Activated naive CD4-positive, alpha-beta T cell treated with Interleukin-2 at 50 U/mL for 16 hours (primary cell): Measurements from ENCODE around the gene LEFTY1.

Source experiments
- DNase-seq: peaks from one replicate; pipeline ENCODE4 v3.0.0-alpha.2; 2020

LEFTY1 gene

DNA sequence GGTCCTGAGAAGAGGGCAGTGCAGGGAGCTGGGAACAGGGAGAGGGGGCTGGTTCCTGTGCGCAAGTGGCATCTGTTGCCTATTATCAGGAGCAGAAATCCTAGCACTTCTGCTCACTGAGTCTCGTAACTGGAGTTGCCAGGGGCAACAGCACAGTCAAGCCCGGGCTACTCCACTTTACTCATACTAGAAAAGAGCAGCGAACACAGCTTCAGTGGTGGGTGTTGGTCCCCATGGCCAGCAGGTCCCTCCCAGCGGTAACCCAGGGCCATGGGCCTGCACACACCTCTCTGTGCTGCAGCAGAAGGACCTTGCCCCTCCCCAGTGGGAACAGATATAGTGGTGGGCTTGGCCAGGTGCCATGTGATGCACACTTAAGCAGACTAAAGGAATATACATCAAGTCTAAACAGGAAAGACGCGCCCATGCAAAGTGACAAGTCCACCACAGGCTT lies 26.6 kb upstream of the LEFTY1 start:
- no peak for DNase-seq

DNA sequence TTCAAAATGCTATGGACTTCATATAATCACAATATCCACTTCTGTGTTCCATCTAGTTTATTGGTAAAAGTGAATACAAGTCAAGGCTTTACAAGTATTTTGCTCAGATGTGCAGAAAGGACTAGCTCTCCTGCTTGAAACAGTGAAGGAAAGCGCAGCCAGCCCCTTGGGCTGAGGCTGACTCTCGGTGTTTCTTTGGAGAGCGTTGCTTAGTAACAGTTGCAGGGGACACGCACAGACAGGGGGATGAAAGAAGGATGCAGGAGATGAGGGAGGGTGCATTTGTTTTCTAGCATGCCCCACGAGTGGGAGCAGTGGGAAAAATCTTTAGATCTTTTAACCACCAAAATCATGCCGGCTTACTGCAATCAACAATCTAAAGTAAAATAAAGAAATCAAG lies 26.0 kb upstream of the LEFTY1 start:
- no peak for DNase-seq

DNA sequence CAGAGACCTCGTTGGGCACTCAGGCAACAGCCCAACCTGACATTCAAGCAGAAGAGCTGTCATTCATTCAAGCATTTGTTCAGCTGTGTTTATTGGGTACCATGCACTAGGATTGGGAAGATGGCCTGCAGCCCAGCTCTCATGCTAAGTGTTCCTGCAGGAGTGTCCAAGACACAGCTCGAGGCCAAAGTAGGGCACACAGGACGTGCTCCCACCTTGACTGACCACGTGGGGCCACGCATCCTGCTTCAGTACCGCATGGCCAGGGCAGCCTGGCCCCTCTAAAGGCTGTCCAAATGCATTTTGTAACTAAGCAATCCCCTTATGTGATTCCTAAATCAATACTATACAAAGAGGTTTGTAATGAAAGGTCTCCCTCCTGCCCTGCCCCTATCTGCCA lies 25.4 kb upstream of the LEFTY1 start:
- DNase-seq, result no peak

DNA sequence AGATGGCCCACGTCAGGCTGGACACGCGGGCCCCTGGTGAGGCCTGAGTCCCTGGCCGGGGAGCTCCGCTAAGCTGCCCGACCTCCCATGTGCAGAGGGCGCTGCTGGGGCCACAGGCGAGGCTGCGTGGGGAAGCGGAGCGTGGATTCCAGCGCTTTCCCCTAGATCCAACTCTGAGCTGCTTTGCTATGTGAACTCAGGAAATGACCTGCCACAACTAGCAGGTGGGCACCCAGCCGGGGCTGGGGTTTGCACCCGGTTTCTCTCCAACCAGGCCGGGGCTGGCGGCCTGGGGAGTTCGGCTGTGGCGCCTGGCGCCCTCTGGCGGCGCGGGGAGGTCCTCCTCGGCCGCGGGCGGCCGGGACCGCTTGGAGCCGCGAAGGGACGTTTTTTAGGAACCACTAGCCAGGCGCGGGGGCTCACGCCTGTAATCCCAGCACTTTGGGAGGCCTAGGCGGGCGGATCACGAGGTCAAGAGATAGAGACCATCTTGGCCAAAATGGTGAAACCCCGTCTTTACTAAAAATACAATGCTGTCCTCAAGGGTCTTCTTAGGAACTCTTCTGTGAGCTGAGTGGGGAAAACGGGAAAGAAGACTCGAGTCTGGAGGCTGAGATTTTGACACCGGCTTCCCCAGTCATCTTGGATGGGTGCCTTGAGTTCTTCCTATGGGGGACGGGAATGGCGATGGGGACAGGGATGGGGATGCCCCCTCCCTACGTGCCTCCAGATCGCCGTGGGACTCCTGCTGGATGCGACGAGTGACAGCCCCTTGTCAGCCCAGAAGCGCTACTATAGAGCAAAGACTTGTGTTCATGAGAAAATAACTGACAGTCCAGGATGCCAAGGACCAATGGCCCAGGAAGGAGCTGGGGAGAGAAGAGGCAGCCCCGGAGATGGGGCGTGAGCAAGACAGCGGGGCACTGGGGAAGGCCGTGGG lies 22.5 kb upstream of the LEFTY1 start:
- DNase-seq, result peak; percentile 75

DNA sequence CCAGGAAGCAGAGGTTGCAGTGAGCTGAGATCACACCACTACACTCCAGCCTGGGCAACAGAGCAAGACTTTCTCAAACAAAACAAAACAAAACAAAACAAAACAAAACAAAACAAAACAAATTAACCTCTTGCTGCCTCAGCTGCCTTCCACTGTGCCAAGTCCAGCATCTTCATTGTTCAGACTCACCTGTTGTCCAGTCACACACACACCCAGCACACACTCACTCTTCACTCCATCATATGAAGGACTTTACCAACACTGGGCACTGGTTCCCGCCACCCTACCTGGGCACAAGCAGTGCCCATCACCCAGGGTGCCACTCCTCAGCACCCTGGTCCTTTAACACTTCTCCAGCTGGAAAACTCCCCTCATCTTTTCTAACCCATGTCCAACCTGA lies 20.5 kb upstream of the LEFTY1 start:
- DNase-seq, result no peak

DNA sequence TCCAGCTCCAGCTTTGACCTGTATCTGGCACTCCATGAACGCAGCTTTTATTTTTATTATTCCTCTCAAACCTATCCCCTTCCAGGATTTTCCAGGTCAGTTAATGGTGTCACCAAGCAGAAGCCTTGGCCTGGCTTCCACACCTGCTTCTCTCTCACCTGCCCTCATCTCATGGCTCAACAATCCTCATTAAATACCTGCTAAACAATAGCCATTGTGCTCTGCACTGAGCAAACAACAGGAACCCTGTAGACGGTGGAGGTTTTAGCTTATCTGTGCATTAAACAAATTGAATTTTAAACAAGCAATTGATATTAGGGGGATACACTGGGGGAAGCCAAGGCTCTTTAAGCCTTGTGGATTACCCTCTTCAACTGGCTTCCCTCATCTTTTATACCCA lies 19.8 kb upstream of the LEFTY1 start:
- no peak for DNase-seq

DNA sequence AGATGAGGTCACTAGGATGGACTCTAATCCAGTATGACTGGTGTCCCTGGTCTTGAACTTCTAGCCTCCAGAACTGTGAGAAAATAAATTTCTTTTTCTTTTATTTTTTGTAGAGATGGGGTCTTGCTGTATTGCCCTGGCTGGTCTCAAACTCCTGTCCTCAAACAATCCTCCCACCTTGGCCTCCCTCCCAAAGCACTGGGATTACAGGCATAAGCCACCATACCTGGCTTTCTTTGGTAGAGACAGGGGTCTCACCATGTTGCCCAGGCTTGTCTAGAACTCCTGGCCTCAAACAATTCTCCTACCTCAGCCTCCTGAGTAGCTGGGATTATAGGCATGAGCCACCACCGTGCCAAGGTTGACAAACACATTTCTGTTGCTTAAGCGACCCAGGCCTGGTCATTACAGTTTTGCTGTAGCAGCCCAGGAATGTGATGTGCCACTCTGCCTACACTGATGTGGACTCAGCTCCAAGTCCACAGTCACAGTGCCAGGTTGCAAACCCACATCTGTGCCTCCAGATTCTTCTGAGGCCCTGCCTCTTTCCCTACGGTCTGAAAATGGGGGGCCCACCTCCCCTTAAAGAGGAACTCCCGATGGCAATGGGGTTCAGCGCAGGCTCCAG lies 19.2 kb upstream of the LEFTY1 start:
- DNase-seq, result no peak

DNA sequence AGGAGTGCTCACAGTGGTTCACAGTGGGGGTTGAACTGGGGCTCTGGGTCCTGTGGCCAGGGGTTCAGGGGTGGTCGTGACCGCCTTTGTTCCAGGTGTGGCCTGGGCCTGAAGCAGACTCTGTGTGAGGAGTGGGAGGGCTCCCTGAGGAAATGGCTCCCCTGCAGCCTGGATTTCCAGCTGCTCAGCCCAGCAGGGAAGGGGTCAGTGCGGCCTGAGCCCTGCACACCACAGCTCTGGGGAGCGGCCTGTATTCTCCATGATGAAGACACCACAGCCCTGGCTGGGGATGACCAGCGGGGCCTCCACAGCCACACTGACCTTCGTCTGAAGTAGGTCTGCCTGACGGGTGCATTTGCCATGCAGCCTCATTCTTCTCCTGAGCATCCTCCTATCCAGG lies 18.4 kb upstream of the LEFTY1 start:
- DNase-seq, result no peak

DNA sequence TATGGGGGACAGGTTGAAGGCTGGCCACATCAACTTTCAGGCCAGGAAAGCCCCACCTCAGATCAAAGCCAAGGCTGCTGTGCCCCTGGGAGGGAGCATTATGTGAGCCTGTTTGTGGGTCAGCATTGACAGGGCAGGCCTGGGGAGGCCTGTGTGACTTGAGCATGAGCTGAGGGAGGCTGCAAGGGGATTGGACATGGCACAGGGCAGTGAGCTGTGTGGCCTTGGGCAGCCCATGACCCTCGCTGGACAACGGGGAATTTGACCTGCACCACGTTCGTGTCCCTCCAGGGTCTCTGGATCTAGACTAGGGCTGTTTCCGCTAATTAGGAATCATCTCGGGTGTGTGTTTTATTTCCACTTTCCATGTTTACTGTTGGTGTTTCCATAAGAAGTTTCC lies 17.5 kb upstream of the LEFTY1 start:
- DNase-seq, result no peak

DNA sequence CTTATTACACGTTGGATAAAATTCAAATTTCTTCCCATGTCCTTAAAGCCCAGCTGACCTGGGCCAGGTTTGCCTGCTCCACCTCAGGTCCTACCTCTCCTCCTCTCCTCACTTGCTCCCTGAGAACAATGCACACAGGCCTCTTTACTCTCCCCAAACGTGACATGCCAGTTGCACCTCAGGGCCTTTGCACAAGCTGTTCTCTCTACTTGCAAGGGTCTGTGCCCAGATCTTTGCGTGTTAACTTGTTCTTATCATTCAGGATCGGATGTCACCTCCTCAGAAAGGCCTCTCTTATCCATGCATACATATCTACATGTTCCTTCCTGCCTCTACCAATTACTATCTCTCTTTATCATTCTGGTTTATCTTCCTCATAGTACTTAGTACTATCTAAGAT lies 14.7 kb upstream of the LEFTY1 start:
- no peak for DNase-seq

DNA sequence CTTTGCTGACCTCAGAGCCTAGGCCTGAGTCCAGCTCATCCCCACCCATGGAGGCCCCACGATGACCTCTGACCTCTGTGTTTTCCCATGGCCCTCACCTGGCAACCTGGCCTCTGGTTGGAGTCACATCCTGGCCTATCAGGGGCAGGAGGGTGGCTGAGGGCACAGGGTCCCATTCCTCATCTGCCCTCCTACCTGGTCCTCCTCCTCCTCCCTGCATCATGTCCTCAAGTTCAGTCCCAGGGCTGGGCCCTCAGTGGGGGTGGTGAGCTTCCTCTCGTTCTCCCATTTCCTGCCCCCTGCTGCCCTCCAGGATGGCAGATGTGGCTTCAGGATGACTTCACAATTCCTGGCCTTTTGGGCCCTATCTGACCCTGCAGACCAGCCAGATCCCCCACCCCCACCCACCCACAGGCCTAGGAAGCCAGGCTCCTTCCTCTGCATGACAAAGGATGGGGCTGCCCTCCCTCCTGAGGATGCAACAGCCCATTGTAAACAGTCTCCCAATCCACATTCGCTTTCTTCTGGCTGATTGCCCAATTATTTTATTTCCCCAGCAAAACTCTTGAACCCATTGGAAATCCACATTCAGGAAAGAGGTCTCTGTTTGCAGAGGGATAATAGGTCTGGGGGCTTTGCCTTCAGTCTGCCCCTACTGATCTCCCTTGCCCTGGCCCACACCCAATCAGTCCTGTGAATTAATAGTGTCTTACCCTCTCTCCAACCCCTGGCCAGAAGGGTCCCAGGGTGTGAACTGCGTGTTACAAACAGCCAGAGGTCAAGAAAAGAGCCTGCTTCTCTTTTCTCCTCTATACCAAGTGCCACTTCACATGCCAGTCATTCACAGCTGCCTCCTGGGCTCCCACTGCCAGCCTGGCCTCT lies 10.3 kb upstream of the LEFTY1 start:
- no peak for DNase-seq

DNA sequence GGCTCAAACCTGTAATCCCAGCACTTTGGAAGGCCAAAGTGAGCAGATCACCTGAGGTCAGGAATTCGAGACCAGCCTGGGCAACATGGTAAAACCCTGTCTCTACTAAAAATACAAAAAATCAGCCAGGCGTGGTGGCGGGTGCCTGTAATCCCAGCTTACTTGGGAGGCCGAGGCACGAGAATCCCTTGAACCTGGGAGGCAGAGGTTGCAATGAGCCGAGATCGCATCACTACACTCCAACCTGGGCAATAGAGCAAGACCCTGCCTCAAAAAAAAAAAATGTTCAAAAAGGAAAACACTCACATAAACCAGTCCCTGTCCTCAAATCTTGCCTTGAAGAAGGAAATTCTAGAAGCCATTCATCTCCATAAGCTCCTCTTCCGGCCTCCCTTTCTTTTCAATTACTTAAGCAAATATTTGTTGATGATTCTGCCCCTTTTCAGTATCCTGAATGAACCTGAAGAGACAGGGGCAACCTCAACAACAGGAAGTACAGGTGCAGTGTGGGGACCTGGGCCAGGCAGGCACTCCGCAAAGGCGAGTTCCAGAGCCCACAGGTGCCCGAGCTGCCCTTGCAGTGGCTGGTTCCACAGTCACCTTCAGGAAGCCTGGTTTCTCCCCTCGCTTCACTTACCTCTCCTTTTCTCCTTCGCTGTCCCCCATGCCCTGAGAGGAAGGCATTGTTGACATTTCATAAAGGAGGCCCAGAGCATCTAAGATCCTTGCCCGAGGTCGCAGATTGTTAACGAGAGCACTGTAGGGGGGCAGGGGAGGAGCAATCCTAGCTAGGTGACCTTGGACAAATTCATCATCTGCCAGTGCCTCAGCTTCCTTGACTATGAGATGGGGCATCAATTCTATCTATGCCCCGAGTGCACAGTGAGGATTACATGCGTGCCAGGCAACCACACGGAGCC lies 8.9 kb upstream of the LEFTY1 start:
- no peak for DNase-seq

DNA sequence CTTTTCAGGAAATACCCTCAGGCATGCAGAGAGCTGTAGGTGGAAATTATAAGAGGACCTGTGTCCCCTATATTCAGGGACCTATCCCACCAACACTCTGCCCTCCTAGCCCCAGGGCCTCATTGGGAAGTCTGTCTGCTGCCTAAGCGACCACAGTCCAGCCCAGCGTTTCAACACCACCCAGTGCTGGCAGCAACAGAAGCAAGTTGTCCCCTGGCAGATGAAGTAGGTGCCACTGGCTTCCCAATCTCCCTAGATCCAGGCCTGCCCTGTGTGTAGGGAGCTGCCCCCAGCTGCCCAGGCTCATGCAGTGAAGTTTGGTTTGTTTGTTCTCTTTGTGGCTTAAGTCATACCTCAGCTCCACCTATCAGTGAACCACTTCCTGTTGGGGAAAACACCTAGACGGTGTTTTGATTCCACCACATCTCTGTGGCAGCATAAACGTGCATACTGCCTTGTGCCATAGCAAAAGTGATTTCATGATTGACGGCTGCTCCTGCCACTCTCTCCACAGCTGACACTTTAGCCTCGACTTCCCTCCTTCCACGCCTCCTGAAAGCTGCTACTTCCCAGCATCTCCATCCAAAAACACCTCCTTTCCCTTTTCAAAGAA lies 8.1 kb upstream of the LEFTY1 start:
- DNase-seq, result peak; percentile 66

DNA sequence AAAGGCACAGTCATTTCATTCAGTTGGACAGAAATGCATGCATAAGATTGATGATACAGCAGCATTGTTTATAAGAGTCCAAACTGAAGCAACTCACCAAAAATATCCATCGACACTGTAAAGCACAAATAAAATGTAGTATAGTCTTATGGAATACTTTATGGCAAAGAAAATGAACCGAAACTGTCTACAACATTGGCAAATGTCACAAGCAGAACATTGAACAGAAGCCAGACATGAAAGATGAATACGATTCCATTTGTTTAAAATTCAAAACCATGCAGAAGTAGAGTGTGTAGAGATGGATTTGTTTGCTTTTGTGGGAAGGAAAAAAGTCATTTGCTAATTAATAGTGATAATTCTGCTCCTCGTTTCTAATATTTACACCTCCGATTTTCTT lies 7.5 kb upstream of the LEFTY1 start:
- DNase-seq, result no peak

DNA sequence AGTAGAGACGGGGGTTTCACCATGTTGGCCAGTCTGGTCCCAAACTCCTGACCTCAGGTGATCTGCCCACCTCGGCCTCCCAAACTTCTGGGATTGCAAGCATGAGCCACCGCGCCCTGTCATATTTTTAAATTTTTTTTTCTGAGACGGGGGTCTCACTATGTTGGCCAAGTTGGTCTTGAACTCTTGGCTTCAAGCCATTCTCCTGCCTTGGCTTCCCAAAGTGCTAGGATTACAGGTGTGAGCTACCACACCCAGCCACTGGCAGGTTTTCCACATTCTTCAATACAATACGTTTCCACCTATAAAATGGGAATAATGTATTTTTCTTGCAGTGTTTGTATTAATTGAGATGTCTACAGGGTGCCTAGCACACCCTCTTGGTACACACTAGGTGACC lies 3.4 kb upstream of the LEFTY1 start:
- DNase-seq, result no peak

DNA sequence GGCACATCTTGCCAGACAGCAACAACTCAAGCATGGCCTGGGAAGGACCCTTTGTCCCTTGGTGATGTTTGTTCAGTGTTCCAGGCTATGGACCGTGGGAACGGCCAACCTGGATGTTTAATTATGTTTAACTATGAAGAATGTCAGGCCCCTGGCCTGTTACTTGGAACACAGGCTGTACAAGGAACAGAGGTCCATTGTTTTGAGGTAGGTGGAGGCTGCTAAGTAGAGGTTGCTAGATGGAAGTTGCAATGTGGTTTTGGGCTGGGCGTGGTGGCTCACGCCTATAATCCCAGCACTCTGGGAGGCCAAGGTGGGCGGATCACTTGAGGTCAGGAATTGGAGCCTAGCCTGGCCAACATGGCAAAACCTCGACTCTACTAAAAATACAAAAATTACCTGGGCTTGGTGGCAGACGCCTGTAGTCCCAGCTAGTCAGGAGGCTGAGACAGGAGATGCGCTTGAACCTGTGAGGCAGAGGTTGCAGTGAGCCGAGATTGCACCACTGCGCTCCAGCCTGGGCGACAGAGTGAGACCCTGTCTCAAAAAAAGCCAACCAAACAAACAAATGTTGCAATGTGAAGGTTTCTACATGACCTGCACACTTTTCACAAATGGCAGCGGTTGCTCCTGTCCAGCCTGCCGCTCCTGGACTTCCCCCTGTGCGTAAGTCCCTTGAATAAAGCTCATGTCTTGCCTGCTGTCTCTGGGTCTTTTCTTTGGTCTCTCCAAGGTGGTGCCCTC lies 2.5 kb upstream of the LEFTY1 start:
- DNase-seq, result no peak

DNA sequence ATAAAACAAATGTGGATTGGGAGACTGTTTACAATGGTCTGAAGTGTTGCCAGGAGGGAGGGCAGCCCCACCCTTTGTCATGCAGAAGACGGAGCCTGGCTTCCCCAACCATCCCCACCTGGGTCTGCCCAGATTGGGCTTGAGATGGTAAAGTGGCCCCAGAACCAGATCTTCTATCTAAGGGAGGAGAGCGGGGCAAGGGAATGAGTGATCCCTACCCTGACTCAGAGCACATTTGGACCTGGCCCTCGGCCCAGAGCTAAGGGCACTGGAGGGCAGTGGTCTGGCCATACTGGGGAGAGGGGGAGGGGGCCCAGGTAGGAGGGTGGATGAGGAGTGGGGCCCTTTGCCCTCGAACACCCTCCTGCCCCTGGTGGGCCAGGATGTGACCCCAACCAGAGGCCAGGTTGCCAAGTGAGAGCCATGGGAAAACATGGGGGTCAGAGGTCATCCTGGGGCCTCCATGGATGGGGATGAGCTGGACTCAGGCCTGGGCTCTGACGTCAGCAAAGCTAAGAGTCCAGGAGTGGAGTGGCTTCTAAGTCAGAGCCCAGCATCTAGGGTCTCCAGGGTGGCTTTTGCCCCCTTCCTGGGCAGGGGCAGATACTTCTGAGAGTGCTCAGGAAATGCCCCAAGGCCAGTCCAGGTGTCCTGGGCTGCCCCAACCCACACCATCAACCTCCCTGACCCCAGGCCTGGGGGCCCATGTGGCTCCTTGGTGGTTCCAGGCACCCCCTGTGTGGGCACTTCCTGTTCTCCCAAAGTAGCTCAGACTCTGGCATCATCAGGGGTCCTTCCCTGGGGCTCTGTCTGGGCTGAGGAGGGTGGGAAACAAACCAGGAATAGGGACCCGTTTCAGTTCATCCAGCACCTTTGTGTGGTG lies 1.6 kb upstream of the LEFTY1 start:
- DNase-seq, result no peak

DNA sequence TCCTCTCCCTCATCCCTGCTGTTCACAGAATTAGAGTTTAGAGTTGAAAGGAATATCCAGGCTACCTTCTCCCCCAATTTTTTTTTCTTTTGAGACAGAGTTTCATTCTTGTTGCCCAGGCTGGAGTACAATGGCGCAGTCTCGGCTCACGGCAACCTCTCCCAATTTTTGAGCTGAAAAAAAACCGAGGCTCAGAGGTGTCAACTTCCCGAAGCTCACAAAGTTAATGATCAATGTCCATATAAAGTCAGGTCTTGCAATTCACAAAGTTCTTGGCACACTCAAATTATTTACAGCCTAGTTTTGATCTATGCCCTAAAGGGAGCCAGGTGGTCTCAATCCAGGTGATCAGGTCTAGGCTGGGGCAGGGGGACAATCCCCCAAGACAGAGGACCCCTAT lies 797 bp upstream of the LEFTY1 start:
- DNase-seq, result no peak

DNA sequence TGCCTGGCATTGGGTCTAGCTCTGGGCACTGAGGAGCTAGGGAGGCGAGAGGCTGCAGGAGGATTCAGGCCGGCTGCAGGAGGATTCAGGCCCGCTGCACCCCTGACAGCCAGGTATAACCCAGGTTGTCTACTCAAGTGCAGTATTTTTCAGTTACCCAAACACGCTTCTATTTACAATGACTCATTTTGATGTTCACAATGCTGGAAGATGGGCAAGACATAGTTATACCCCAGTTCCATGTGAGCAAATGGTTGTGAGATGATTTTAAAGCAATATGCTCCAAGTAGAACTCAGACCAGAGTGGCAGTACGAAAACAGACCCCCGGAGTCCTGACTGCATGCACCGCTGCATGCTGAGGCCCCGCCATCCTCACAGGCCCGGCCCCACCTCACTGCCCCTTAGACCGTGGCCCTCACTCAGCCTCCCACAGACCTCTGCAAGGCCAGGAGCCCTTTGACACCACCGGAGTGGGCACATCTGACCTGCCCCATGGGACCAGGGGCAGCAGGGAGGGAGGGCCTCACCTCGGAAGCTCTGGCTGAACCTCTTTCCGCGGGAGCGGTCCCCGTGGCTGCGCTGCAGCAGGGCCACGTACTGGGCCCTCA lies 553 bp downstream of the LEFTY1 start:
- DNase-seq, result no peak
